HG02870 (cell line): ENCODE results near the gene PHLDB3.
"Not testable (repeated sequence)": the region's sequence is repeated elsewhere in the genome, so short reads cannot be mapped to it uniquely, and the experiment has no call there.

Experiments used
- ATAC-seq: cut with Tn5 transposase; IDR thresholded peaks from one replicate; pipeline ENCODE4 v1.9.1; 2021; ENCODE audit warnings: mild to moderate bottlenecking, moderate library complexity; ENCODE audit not compliant: unreplicated experiment

Gene PHLDB3

GRCh38 chr19:43527860-43528622 lies 23.5 kb upstream of the PHLDB3 start:
- no peak for ATAC-seq

GRCh38 chr19:43526884-43527859 lies 22.6 kb upstream of the PHLDB3 start, which contains the start of gene ETHE1:
Gene ETHE1, minus strand, starts transcription at chr19:43527201. Its CDS starts 24 bp downstream, at chr19:43527177.
- ATAC-seq: peak; percentile 63

GRCh38 chr19:43525836-43526771 lies 21.6 kb upstream of the PHLDB3 start:
- ATAC-seq: no peak

GRCh38 chr19:43524922-43525835 lies 20.6 kb upstream of the PHLDB3 start:
- no peak for ATAC-seq

GRCh38 chr19:43523696-43524095 lies 19.1 kb upstream of the PHLDB3 start:
- not testable (repeated sequence) for ATAC-seq

- no peak for ATAC-seq
Observed at GRCh38 chr19:43522929-43523328, 18.4 kb upstream of the PHLDB3 start.

- no peak for ATAC-seq
Observed at GRCh38 chr19:43519436-43520088, 15.0 kb upstream of the PHLDB3 start.

- ATAC-seq: no peak
Observed at GRCh38 chr19:43518051-43518450, 13.5 kb upstream of the PHLDB3 start.

- ATAC-seq: not testable (repeated sequence)
Observed at GRCh38 chr19:43512399-43512798, 7.9 kb upstream of the PHLDB3 start.

GRCh38 chr19:43511324-43511723 lies 6.8 kb upstream of the PHLDB3 start:
- ATAC-seq: no peak

GRCh38 chr19:43510713-43511112 lies 6.2 kb upstream of the PHLDB3 start:
- no peak for ATAC-seq

GRCh38 chr19:43507880-43508279 lies 3.3 kb upstream of the PHLDB3 start:
- no peak for ATAC-seq

GRCh38 chr19:43506629-43507028 lies 2.1 kb upstream of the PHLDB3 start:
- no peak for ATAC-seq

GRCh38 chr19:43505941-43506340 lies 1.4 kb upstream of the PHLDB3 start:
- no peak for ATAC-seq

- ATAC-seq: no peak
Observed at GRCh38 chr19:43505186-43505456, 575 bp upstream of the PHLDB3 start.

GRCh38 chr19:43503501-43504425 lies 783 bp downstream of the PHLDB3 start:
- peak; percentile 84 for ATAC-seq

GRCh38 chr19:43502419-43502976 lies 2.0 kb downstream of the PHLDB3 start:
- no peak for ATAC-seq
